NB4 (cell line): ENCODE data around the gene EPHA5.

Experiments
- CTCF ChIP-seq: IDR thresholded peaks from one replicate; pipeline ENCODE4 v1.5.1; 2012; ENCODE audit warnings: low read depth, low read length
- MAX ChIP-seq: IDR thresholded peaks from 2 replicates; pipeline ENCODE4 v1.6.1; 2011; ENCODE audit warnings: low read depth, low read length
- MYC ChIP-seq: IDR thresholded peaks from 2 replicates; pipeline ENCODE4 v1.6.1; 2011; ENCODE audit warnings: low read depth, low read length
- POLR2A ChIP-seq: IDR thresholded peaks from 2 replicates; pipeline ENCODE4 v1.6.1; 2011; ENCODE audit warnings: mild to moderate bottlenecking; ENCODE audit not compliant: insufficient read length; ENCODE audit errors: extremely low read depth

- no peak for TF ChIP-seq CTCF
- TF ChIP-seq POLR2A: no peak
- TF ChIP-seq MAX: no peak
- no peak for TF ChIP-seq MYC
These were observed 78.2 kb downstream of the EPHA5 start for GRCh38 chr4:65592089-65592488.
